Pancreas (tissue), 10 donors: ENCODE results near the gene TRAF7. TPM values are rescaled to one million over a fixed set of nuclear protein-coding genes. Genes with fewer than 3 reads are reported as not detected.

ENCODE experiments used
- ATAC-seq, 4 donors: fragments of 200-7000 bp; cut with Tn5 transposase; one replicate each; pipeline versions ENCODE4 v1.8.0 to v1.9.1; 2020; ENCODE audit warnings: mild to moderate bottlenecking in 4 of 4, moderate library complexity in 4 of 4
- DNase-seq, 6 donors: peaks; one replicate each; pipeline ENCODE4 v3.0.0-alpha.2; 2020
- FAIRE-seq: peaks from 2 replicates; lab custom pipeline; 2012; peaks lifted over from hg19 to GRCh38; lab: Jason Lieb, UNC
- H3K27ac ChIP-seq, 4 donors: fragments of 200-600 bp; sonication (generic); 1 replicate in 3 of 4; 2 replicates in 1 of 4; pipeline versions ENCODE4 v1.5.0 to v1.8.0; 2020
- H3K27me3 ChIP-seq, 4 donors: fragments of 200-600 bp; one replicate each; pipeline ENCODE4 v1.8.0; 2021
- H3K36me3 ChIP-seq, 3 donors: fragments of 200-600 bp; sonication (generic) in 1 of 3; one replicate each; pipeline versions ENCODE4 v1.5.0 to v1.8.0; 2020 to 2021
- H3K4me1 ChIP-seq, 3 donors: fragments of 200-600 bp; one replicate each; pipeline ENCODE4 v1.8.0; 2021
- H3K4me3 ChIP-seq, 4 donors: fragments of 200-600 bp; sonication (generic) in 2 of 4; one replicate each; pipeline versions ENCODE4 v1.5.0 to v1.8.0; 2020 to 2021
- H3K9me3 ChIP-seq, 4 donors: fragments of 200-600 bp; one replicate each; pipeline ENCODE4 v1.8.0; 2021
- WGBS, 2 donors: extraction: QIAGEN DNeasy Blood & Tissue Kit; methylation state at CpG; one replicate each; pipeline ENCODE4 v1.1.7; 2013; 5-methylcytosine and 5-hydroxymethylcytosine counted together
- intact Hi-C, 3 donors: fragments of 100-400 bp; cut with DNase I; formaldehyde crosslinking; loops; one replicate each; pipeline versions ENCODE4 v1.11.1 to v1.14.2; 2022
- polyA plus RNA-seq, 2 donors: library from polyadenylated mRNA; stranded (reverse); fragments of 200-250 nt; gene quantifications; one replicate each; pipeline ENCODE4 v1.2.3, GENCODE V29; 2013
- total RNA-seq, 6 donors: library from RNA; stranded (reverse); fragmentation: NEBNext Ultra II Directional in 4 of 6; extraction: Animal tissue kit (Norgen Biotek cat#: 25700) in 4 of 6; gene quantifications; one replicate each; pipeline versions ENCODE4 v1.2.1 to v1.2.4, GENCODE V29; 2021 to 2023
- TF ChIP-seq, protein P1 (sequence below), 4 donors: fragments of 200-600 bp; sonication (generic) in 3 of 4; IDR thresholded peaks; one replicate each; pipeline versions ENCODE4 v1.5.0 to v1.8.0; 2021; ENCODE audit warnings: antibody characterized with exemption in 4 of 4
- donor health status: healthy with polysubstance abuse.
- donor health status: DM: no; HTN: no; CAD: no; lungs with moderate emphysema.
- donor health status: DM: no; HTN: no; CAD: no.
- donor health status: control.
- donor health status: control.
- donor health status: Bipolar disorder and iron deficiency.
- donor health status: DM: yes; HTN: yes; CAD: no.
- donor health status: DM: no; HTN: no; CAD: no.
- donor health status: DM: no; HTN: no; CAD: no.
- donor health status: DM: yes; HTN: yes; CAD: no.

Gene TRAF7
- total and polyA plus RNA-seq, 8 donors, result 24.5 to 45.1 (median 34.5) TPM

DNA sequence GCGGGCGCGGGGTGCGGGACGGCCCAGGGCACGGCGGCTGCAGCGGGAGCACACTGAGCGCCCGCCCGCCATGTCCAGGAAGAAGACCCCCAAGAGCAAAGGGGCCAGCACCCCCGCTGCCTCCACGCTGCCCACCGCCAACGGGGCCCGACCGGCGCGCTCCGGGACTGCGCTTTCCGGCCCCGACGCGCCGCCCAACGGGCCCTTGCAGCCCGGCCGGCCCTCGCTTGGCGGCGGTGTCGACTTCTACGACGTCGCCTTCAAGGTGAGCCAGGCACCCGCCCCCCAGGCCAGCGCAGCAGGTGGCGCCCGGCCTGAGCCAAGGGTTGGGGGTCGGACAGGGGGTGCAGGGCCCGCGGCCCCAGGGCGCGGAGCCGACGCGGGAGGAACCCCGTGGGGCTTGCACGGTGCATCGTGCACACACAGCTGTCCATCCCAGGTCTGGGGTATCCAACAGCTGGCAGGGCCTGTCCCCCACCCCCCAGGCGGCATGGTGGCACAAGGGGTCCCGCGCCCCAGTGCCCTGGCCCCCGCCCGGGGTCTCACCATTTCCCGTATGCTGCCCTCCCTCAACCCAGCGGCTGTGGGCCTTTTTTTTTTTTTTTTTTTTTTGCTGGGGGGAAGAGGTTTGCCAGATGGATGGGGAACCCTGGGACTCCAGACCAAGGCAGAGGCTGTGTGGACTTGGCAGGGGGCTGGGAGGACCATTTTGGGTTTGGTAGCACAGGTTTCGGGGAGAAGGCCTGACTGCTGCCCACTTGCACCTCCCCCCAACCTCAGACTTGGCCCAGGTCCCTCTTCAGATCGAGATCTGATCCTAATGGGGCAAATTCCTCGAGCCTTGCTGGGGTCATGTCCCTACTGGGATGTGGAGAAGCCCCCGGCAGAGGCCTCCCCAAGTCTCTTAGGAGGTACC is 6.6 kb upstream of the TRAF7 start:
- DNase-seq (peak; percentile 54 to 89 (median 72)), ATAC-seq (peak in 1 of 4 donors; percentile 0), FAIRE-seq (no peak)
- no peaks in the 10 kb centered on the region for H3K9me3 ChIP-seq
- H3K27ac ChIP-seq, result peak overlapping the region; percentile 67 to 92 (median 80)
- WGBS, 2 donors, result 2 to 4% methylated on average over 46 to 62 of the region's 62 CpGs
- intact Hi-C loops, result no loop called here
- H3K4me3 ChIP-seq, result peak overlapping the region; percentile 55 to 73 (median 66)
- H3K27me3 ChIP-seq, result no peaks in the 10 kb centered on the region
- TF ChIP-seq, protein P1, sequence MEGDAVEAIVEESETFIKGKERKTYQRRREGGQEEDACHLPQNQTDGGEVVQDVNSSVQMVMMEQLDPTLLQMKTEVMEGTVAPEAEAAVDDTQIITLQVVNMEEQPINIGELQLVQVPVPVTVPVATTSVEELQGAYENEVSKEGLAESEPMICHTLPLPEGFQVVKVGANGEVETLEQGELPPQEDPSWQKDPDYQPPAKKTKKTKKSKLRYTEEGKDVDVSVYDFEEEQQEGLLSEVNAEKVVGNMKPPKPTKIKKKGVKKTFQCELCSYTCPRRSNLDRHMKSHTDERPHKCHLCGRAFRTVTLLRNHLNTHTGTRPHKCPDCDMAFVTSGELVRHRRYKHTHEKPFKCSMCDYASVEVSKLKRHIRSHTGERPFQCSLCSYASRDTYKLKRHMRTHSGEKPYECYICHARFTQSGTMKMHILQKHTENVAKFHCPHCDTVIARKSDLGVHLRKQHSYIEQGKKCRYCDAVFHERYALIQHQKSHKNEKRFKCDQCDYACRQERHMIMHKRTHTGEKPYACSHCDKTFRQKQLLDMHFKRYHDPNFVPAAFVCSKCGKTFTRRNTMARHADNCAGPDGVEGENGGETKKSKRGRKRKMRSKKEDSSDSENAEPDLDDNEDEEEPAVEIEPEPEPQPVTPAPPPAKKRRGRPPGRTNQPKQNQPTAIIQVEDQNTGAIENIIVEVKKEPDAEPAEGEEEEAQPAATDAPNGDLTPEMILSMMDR (IDR thresholded peaks at IDR 0.05), result no peak
- H3K36me3 ChIP-seq, result no peaks in the 10 kb centered on the region
- H3K4me1 ChIP-seq, result peaks cover 23 to 29% (median 25%) of the 10 kb centered on the region in 3 donors

DNA sequence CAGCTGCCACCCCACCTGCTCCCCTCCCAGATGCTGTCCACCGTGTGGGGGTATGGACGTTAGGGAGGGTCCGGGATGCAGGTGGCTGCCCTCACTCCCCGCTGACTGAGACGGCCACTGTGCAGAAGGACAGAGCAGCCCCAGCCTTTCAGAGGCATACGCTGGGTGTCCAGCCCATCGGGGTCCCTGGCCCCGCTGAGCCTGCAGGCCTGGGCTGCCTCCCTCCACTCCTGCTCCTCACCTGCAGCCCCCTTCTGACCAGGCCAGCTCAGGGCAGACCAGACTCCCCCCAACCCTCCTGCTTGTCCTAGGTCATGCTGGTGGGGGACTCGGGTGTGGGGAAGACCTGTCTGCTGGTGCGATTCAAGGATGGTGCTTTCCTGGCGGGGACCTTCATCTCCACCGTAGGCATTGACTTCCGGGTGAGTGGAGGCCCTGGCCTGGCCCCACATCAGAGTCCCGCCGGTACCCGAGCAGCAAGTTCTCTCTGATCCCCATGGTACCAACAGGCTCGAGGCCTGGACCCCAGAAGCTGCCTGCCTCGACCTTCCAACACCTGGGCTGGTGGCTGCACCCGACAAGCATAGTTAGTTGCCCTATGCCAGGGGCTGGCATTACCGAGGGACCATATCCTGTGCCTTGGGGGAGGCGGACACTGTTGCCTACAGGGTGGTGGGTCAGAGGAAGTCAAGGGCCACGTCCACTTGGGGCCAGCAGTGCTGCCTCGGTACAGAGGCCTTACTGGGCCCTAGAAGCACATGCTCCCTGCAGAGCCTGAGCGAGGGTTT is 5.8 kb upstream of the TRAF7 start:
- Histone ChIP-seq H3K27ac (peak overlapping the region; percentile 78 to 92 (median 80)), H3K9me3 (no peaks in the 10 kb centered on the region), H3K36me3 (no peaks in the 10 kb centered on the region), H3K27me3 (no peaks in the 10 kb centered on the region), H3K4me1 (peaks cover 23 to 30% (median 25%) of the 10 kb centered on the region in 3 donors), H3K4me3 (peak overlapping the region in 3 of 4 donors; percentile 55 to 73 (median 71))
- DNase-seq (peak in 3 of 6 donors; percentile 36 to 85 (median 51)), FAIRE-seq (no peak), ATAC-seq (no peak)
- TF ChIP-seq, protein P1 (IDR thresholded peaks at IDR 0.05), result no peak
- intact Hi-C loops, result no loop called here
- WGBS, 2 donors, result 32 to 33% methylated on average over 24 of the region's 24 CpGs

- Histone ChIP-seq H3K36me3 (no peaks in the 10 kb centered on the region), H3K4me3 (peak overlapping the region in 3 of 4 donors; percentile 55 to 86 (median 73)), H3K27ac (peak overlapping the region in 3 of 4 donors; percentile 46 to 92 (median 79)), H3K9me3 (no peaks in the 10 kb centered on the region), H3K27me3 (no peaks in the 10 kb centered on the region), H3K4me1 (peaks cover 23 to 30% (median 25%) of the 10 kb centered on the region in 3 donors)
- ATAC-seq, result peak in 2 of 4 donors; percentile 1 to 4
- peak in 5 of 6 donors; percentile 57 to 89 (median 74) for DNase-seq
- TF ChIP-seq, protein P1 (IDR thresholded peaks at IDR 0.05), result no peak
- no peak for FAIRE-seq
- intact Hi-C loops, result no loop called here
- WGBS, 2 donors, result 23 to 26% methylated on average over 18 of the region's 18 CpGs
These were observed 5.0 kb upstream of the TRAF7 start for GRCh38 chr16:2150418-2151187.

GRCh38 chr16:2151188-2152091 is 4.1 kb upstream of the TRAF7 start:
- WGBS, 2 donors, result 53% methylated on average over 13 of the region's 13 CpGs

More at GRCh38 chr16:2151188-2152091, 4.1 kb upstream of the TRAF7 start:
- no peaks in the 10 kb centered on the region for H3K27me3 ChIP-seq
- FAIRE-seq (no peak), DNase-seq (peak in 3 of 6 donors; percentile 26 to 82 (median 49)), ATAC-seq (no peak)
- no peaks in the 10 kb centered on the region for H3K9me3 ChIP-seq
- H3K4me1 ChIP-seq, result peaks cover 24 to 30% (median 27%) of the 10 kb centered on the region in 3 donors
- H3K27ac ChIP-seq, result peak overlapping the region; percentile 46 to 92 (median 82)
- TF ChIP-seq, protein P1 (IDR thresholded peaks at IDR 0.05), result no peak
- intact Hi-C loops, result no loop called here
- no peaks in the 10 kb centered on the region for H3K36me3 ChIP-seq
- peak overlapping the region in 2 of 4 donors; percentile 73 to 86 for H3K4me3 ChIP-seq
